A549 (cell line): ENCODE measurements around the gene MRPS6. TPM values are rescaled to one million over a fixed set of nuclear protein-coding genes. Genes with fewer than 3 reads are reported as not detected.
A peak's percentile ranks its signal among the peaks of the same experiment; 100 is the strongest.

Experiments used
- ATAC-seq, 2 experiments: fragments of 200-7000 bp in 1 of 2; fragments of >200 bp in 1 of 2; cut with Nextera tagmentation in 1 of 2; cut with Tn5 transposase in 1 of 2; 3 replicates each; pipeline versions ENCODE4 v1.8.0 to v1.9.1; 2018 to 2020; ENCODE audit warnings: mild to moderate bottlenecking in 1 of 2, moderate library complexity in 1 of 2
- CTCF ChIA-PET: fragments of 300-600 bp; sonication (Branson Sonifier 250); formaldehyde crosslinking; extraction: SDS; loops from one replicate; lab custom pipeline; 2021; ENCODE audit warnings: antibody characterized with exemption, inconsistent platforms; lab: Yijun Ruan, JAX
- POLR2A ChIA-PET: fragments of 350-600 bp; formaldehyde crosslinking; extraction: SDS; loops from one replicate; lab custom pipeline; 2021; ENCODE audit warnings: antibody characterized with exemption, inconsistent platforms; lab: Yijun Ruan, JAX
- DNase-seq, 2 experiments: peaks; one replicate each; pipeline versions ENCODE4 v3.0.0 to v3.0.0-alpha.2; 2011 to 2016; ENCODE audit warnings: low read depth in 1 of 2, low spot score in 1 of 2
- FAIRE-seq: peaks from 2 replicates; lab custom pipeline; 2011; peaks lifted over from hg19 to GRCh38; lab: Jason Lieb, UNC
- H3K27ac ChIP-seq, 2 experiments: fragments of >200 bp; sonication (Bioruptor Twin); formaldehyde crosslinking; 3 replicates each; pipeline ENCODE4 v1.5.1; 2016 to 2017
- H3K4me1 ChIP-seq: fragments of >200 bp; sonication (Bioruptor Twin); formaldehyde crosslinking; 3 replicates; pipeline ENCODE4 v1.6.1; 2016
- H3K4me2 ChIP-seq: fragments of >200 bp; sonication (Bioruptor Twin); formaldehyde crosslinking; 3 replicates; pipeline ENCODE4 v1.6.1; 2016
- H3K4me3 ChIP-seq: fragments of >200 bp; sonication (Bioruptor Twin); formaldehyde crosslinking; 3 replicates; pipeline ENCODE4 v1.5.1; 2016
- H3K9me3 ChIP-seq: fragments of >200 bp; sonication (Bioruptor Twin); formaldehyde crosslinking; 3 replicates; pipeline ENCODE4 v1.6.1; 2016
- BCL3 ChIP-seq: fragments of >200 bp; sonication (Bioruptor Twin); formaldehyde crosslinking; IDR thresholded peaks from 3 replicates; pipeline ENCODE4 v1.6.1; 2016
- CBX2 ChIP-seq: fragments of 200-600 bp; sonication (generic); IDR thresholded peaks from 2 replicates; pipeline ENCODE4 v1.6.1; 2016; ENCODE audit warnings: low read depth, mild to moderate bottlenecking, borderline replicate concordance
- CHD4 ChIP-seq: fragments of 200-600 bp; sonication (generic); IDR thresholded peaks from 2 replicates; pipeline ENCODE4 v1.6.1; 2016; ENCODE audit warnings: antibody characterized with exemption, mild to moderate bottlenecking, borderline replicate concordance
- CTCF ChIP-seq: fragments of >200 bp; sonication (Bioruptor Twin); formaldehyde crosslinking; IDR thresholded peaks from 3 replicates; pipeline ENCODE4 v1.5.1; 2016
- EHF ChIP-seq: fragments of 250-450 bp; sonication (Bioruptor Pico); IDR thresholded peaks from 2 replicates; pipeline ENCODE4 v1.5.0; 2020; ENCODE audit warnings: mild to moderate bottlenecking
- EP300 ChIP-seq, 2 experiments: fragments of >200 bp; sonication (Bioruptor Twin); formaldehyde crosslinking; IDR thresholded peaks; 2 replicates in 1 of 2; 3 replicates in 1 of 2; pipeline ENCODE4 v1.6.1; 2016 to 2017
- FOSB ChIP-seq: fragments of 250-450 bp; sonication (Bioruptor Pico); IDR thresholded peaks from 2 replicates; pipeline ENCODE4 v1.5.0; 2020; ENCODE audit warnings: mild to moderate bottlenecking, moderate library complexity
- HOXB13 ChIP-seq: fragments of 250-450 bp; sonication (Bioruptor Pico); IDR thresholded peaks from 2 replicates; pipeline ENCODE4 v1.5.0; 2020; ENCODE audit warnings: low read depth, mild to moderate bottlenecking, moderate library complexity
- HOXB5 ChIP-seq: fragments of 250-450 bp; sonication (Bioruptor Pico); IDR thresholded peaks from 2 replicates; pipeline ENCODE4 v1.5.0; 2020; ENCODE audit warnings: mild to moderate bottlenecking, moderate library complexity
- JUN ChIP-seq, 2 experiments: fragments of >200 bp; sonication (Bioruptor Twin); formaldehyde crosslinking; IDR thresholded peaks; 2 replicates in 1 of 2; 3 replicates in 1 of 2; pipeline ENCODE4 v1.6.1; 2016 to 2017
- KDM1A ChIP-seq: fragments of 200-600 bp; sonication (generic); IDR thresholded peaks from 2 replicates; pipeline ENCODE4 v1.6.1; 2016; ENCODE audit warnings: low read depth, mild to moderate bottlenecking
- KDM5A ChIP-seq: fragments of 200-600 bp; sonication (generic); IDR thresholded peaks from 2 replicates; pipeline ENCODE4 v1.6.1; 2016; ENCODE audit warnings: antibody characterized with exemption, mild to moderate bottlenecking
- MAFK ChIP-seq: fragments of 450-650 bp; IDR thresholded peaks from 2 replicates; pipeline ENCODE4 v1.6.1; 2014; ENCODE audit not compliant: partially characterized antibody
- MYC ChIP-seq: IDR thresholded peaks from 2 replicates; pipeline ENCODE4 v1.6.1; 2012; ENCODE audit warnings: mild to moderate bottlenecking, inconsistent platforms, low read length, improper control_type of control experiment, borderline replicate concordance
- NFE2L2 ChIP-seq: fragments of 150-350 bp; conservative IDR thresholded peaks from 2 replicates; pipeline ENCODE4 v1.6.1; 2014; ENCODE audit warnings: low read length
- NPAS2 ChIP-seq: fragments of 250-450 bp; sonication (Bioruptor Pico); IDR thresholded peaks from 2 replicates; pipeline ENCODE4 v1.8.0; 2022; ENCODE audit warnings: mild to moderate bottlenecking, moderate library complexity, borderline replicate concordance
- PHF8 ChIP-seq: fragments of 200-600 bp; sonication (generic); IDR thresholded peaks from 2 replicates; pipeline ENCODE4 v1.6.1; 2016; ENCODE audit warnings: low read depth, mild to moderate bottlenecking, antibody characterized with exemption, moderate library complexity, borderline replicate concordance
- POLR2A ChIP-seq: IDR thresholded peaks from 2 replicates; pipeline ENCODE4 v1.6.1; 2012; ENCODE audit warnings: mild to moderate bottlenecking, low read length
- RAD21 ChIP-seq, 2 experiments: fragments of >200 bp in 1 of 2; sonication (Bioruptor Twin) in 1 of 2; formaldehyde crosslinking in 1 of 2; IDR thresholded peaks in 1 of 2; conservative IDR thresholded peaks in 1 of 2; 2 replicates in 1 of 2; 3 replicates in 1 of 2; pipeline ENCODE4 v1.6.1; 2012 to 2018; ENCODE audit warnings: inconsistent platforms in 1 of 2
- RFX5 ChIP-seq: fragments of 450-650 bp; IDR thresholded peaks from 2 replicates; pipeline ENCODE4 v1.7.1; 2014; ENCODE audit warnings: antibody characterized with exemption, mild to moderate bottlenecking, moderate library complexity
- RNF2 ChIP-seq: fragments of 200-600 bp; sonication (generic); IDR thresholded peaks from 2 replicates; pipeline ENCODE4 v1.6.1; 2016; ENCODE audit warnings: low read depth, mild to moderate bottlenecking, antibody characterized with exemption, moderate library complexity, borderline replicate concordance
- SREBF2 ChIP-seq: fragments of 450-650 bp; IDR thresholded peaks from 2 replicates; pipeline ENCODE4 v1.6.1; 2014; ENCODE audit warnings: mild to moderate bottlenecking, moderate library complexity
- USF2 ChIP-seq: fragments of 450-650 bp; IDR thresholded peaks from 2 replicates; pipeline ENCODE4 v1.6.1; 2014; ENCODE audit warnings: antibody characterized with exemption
- WGBS: methylation state at CpG from one replicate; pipeline ENCODE4 v1.1.6; 2017; ENCODE audit errors: missing lambda C conversion rate; 5-methylcytosine and 5-hydroxymethylcytosine counted together
- polyA plus RNA-seq, 4 experiments: library from polyadenylated mRNA; depleted of rRNA in 3 of 4; stranded (reverse); fragments of >200 nt; fragmentation: RNase III in 1 of 4; extraction: RNeasy Plus Mini Kit Qiagen cat#74134 plus additional on column Dnase treatment in 1 of 4; gene quantifications; 2 replicates in 3 of 4; 3 replicates in 1 of 4; pipeline ENCODE4 v1.2.3, GENCODE V29; 2011 to 2017
- TF ChIP-seq, protein P1 (sequence below): fragments of >200 bp; sonication (Bioruptor Twin); formaldehyde crosslinking; IDR thresholded peaks from 2 replicates; pipeline ENCODE4 v1.6.1; 2016

MRPS6 gene
- polyA plus RNA-seq, 2 of the 4 experiments (the other 2 are of a cell fraction): 26.9 to 57.4 TPM

- no peak for FAIRE-seq
- ChIA-PET CTCF (interaction anchor here (2.4 kb wide), 1 partner anchor 206 kb away, joined by 8 read pairs; no protein-coding TSS in a partner anchor), POLR2A (no interaction called here)
- Histone ChIP-seq H3K4me1 (peaks cover 19% of the 10 kb centered on the region), H3K4me3 (no peak overlapping the region), H3K27ac (peak overlapping the region; percentile 42 to 67; a peak in 5 of 6 replicates), H3K9me3 (no peaks in the 10 kb centered on the region), H3K4me2 (peak overlapping the region; percentile 57)
- DNase-seq: no peak
- ATAC-seq: no peak
- TF ChIP-seq KDM5A (no peak), POLR2A (no peak), RAD21 (conservative IDR thresholded peaks at IDR 0.05 in 1 of 2, IDR thresholded peaks at IDR 0.05 in 1 of 2) (no peak), EP300 (IDR thresholded peaks at IDR 0.05) (no peak), CTCF (no peak), SREBF2 (no peak), CBX2 (no peak), HOXB13 (CRISPR knock-in tag) (no peak), HOXB5 (CRISPR knock-in tag) (no peak)
- TF ChIP-seq, protein P1, sequence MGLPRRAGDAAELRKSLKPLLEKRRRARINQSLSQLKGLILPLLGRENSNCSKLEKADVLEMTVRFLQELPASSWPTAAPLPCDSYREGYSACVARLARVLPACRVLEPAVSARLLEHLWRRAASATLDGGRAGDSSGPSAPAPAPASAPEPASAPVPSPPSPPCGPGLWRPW: no peak
- WGBS: 89% methylated on average over 5 of the region's 5 CpGs
Observed at GRCh38 chr21:34129901-34130715, 56.7 kb downstream of the MRPS6 start.

DNA sequence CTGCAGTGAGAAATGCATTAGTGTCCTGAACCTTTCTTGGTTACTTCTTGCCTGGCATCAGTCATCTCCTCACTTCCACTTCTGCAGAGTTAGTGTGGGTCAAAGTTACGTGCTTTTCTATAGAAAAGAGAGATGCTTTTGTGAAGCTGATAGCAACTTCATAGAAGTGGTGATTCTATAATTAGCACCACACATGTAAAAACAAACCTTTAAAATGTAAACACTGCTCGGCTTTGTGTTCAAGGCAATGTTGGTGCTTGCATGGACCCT is 57.3 kb downstream of the MRPS6 start:
- WGBS: 98% methylated on average over 2 of the region's 2 CpGs
- Histone ChIP-seq H3K4me2 (no peak overlapping the region), H3K9me3 (no peaks in the 10 kb centered on the region), H3K4me3 (no peak overlapping the region), H3K4me1 (peaks cover 19% of the 10 kb centered on the region), H3K27ac (peak overlapping the region in 1 of 2 experiments; percentile 67; a peak in 2 of 6 replicates)
- DNase-seq: no peak
- no peak for ATAC-seq
- no peak for TF ChIP-seq RFX5
- TF ChIP-seq MAFK: no peak
- no peak for TF ChIP-seq NPAS2 (CRISPR knock-in tag)
- no peak for TF ChIP-seq PHF8
- TF ChIP-seq MYC: no peak
- TF ChIP-seq NFE2L2: no peak
- no peak for TF ChIP-seq RNF2
- no peak for TF ChIP-seq BCL3
- FAIRE-seq: no peak
- ChIA-PET POLR2A (no interaction called here), CTCF (interaction anchor here (1.0 to 2.4 kb wide), 2 partner anchors 10 to 207 kb away, joined by 5 to 8 read pairs; no protein-coding TSS in a partner anchor)

DNA sequence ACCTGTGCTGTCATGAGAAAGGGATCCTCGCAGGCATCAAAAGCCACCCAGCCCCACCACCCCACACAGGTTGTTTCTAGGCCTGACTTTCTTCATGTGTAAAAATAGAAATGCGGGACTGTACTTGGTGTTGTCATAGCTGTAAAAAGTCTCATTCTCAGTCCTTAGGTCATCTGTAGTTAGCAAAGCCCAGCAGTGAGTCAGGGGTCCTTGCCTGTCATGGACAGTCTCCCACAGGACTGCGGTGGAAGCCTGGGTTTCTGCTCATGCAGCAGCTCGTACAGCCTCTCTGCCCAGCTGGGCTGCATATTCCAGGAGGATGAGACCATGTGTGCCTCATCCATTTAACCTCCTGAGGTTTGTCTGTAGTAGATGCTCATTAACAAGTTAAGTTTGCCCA is 58.2 kb downstream of the MRPS6 start:
- Histone ChIP-seq H3K4me3 (no peak overlapping the region), H3K4me1 (peaks cover 19% of the 10 kb centered on the region), H3K9me3 (no peaks in the 10 kb centered on the region), H3K27ac (no peak overlapping the region), H3K4me2 (no peak overlapping the region)
- WGBS: 94% methylated on average over 3 of the region's 4 CpGs
- no peak for TF ChIP-seq CHD4
- no peak for TF ChIP-seq KDM1A
- no peak for TF ChIP-seq JUN (IDR thresholded peaks at IDR 0.05)
- no peak for TF ChIP-seq EHF (CRISPR knock-in tag)
- no peak for TF ChIP-seq FOSB (CRISPR knock-in tag)
- no peak for TF ChIP-seq USF2
- no peak for TF ChIP-seq SREBF2
- no peak for DNase-seq
- CTCF ChIA-PET: interaction anchor here (0.6 to 2.4 kb wide), 3 partner anchors 9 to 216 kb away, joined by 3 to 8 read pairs (median 5); no protein-coding TSS in a partner anchor
- POLR2A ChIA-PET: no interaction called here
- no peak for FAIRE-seq
- ATAC-seq: no peak
